Lower lobe of right lung (tissue), 2 donors: ENCODE measurements around the gene YPEL5. TPM values are rescaled to one million over a fixed set of nuclear protein-coding genes. Genes with fewer than 3 reads are reported as not detected.

Experiments
- ATAC-seq, 2 donors: fragments of 200-7000 bp; cut with Tn5 transposase; one replicate each; pipeline ENCODE4 v1.9.1; 2020 to 2022; ENCODE audit warnings: mild to moderate bottlenecking in 2 of 2, moderate library complexity in 2 of 2
- DNase-seq: peaks from one replicate; pipeline ENCODE4 v3.0.0-alpha.2; 2020
- H3K27ac ChIP-seq: fragments of 200-600 bp; one replicate; pipeline ENCODE4 v1.8.0; 2022
- H3K27me3 ChIP-seq: fragments of 200-600 bp; one replicate; pipeline ENCODE4 v1.8.0; 2022; ENCODE audit warnings: low read depth
- H3K36me3 ChIP-seq: fragments of 200-600 bp; one replicate; pipeline ENCODE4 v1.8.0; 2022; ENCODE audit warnings: mild to moderate bottlenecking
- H3K4me1 ChIP-seq: fragments of 200-600 bp; one replicate; pipeline ENCODE4 v1.8.0; 2022
- H3K4me3 ChIP-seq: fragments of 200-600 bp; one replicate; pipeline ENCODE4 v1.8.0; 2022; ENCODE audit warnings: mild to moderate bottlenecking
- H3K9me3 ChIP-seq: fragments of 200-600 bp; one replicate; pipeline ENCODE4 v1.8.0; 2022
- CTCF ChIP-seq: fragments of 200-600 bp; IDR thresholded peaks from one replicate; pipeline ENCODE4 v1.8.0; 2022; ENCODE audit warnings: antibody characterized with exemption, mild to moderate bottlenecking
- intact Hi-C: fragments of 100-400 bp; cut with DNase I; formaldehyde crosslinking; loops from one replicate; pipeline ENCODE4 v1.11.0; 2022
- total RNA-seq: library from RNA; stranded (reverse); fragmentation: NEBNext Ultra II Directional; extraction: Animal tissue kit (Norgen Biotek cat#: 25700); gene quantifications from one replicate; pipeline ENCODE4 v1.2.1, GENCODE V29; 2021
- donor health status: DM: no; HTN: yes; CAD: no; lungs with severe emphysema.

The YPEL5 gene
- total RNA-seq, 1 donor from 2014 or later = 98.0 TPM

GRCh38 chr2:30112561-30112960, 34.2 kb upstream of the YPEL5 start:
- Histone ChIP-seq H3K27me3 (no peaks in the 10 kb centered on the region), H3K36me3 (no peaks in the 10 kb centered on the region), H3K9me3 (no peaks in the 10 kb centered on the region), H3K27ac (no peak overlapping the region), H3K4me3 (no peak overlapping the region), H3K4me1 (no peaks in the 10 kb centered on the region)
- intact Hi-C loops = no loop called here
- DNase-seq (no peak), ATAC-seq (no peak)
- no peak for TF ChIP-seq CTCF

DNA sequence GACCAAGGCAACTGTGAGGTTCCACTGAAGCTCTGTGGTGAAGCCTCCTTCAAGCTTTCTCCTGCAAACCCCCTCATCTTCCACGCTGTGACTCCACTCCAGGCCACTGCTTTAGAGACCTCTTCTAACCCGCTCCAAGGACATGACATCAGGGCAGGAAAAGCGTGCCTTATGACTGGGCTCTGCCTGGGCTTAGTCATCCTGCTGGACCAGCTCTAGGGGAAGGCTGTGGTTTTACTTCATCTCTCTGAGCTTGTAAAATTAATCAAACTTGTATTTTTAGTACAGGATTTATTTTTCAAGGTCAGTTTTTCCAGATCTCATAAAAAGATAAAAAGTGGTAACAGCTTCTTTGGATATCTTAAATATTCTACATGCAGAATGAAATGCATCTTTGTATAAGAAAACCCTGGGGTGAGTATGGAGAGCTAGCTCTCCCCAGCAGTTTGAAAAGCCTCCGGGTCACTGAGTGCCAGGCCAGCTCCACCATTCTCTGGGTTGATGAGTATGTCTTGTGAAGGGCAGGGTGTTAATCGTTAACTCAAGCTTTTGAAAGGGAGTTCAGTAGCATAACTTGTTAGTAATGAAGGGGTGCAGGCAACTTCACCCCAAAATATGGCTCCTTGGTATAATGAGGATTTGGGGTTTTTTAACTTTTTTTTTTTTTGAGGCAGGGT, 33.1 kb upstream of the YPEL5 start:
- Histone ChIP-seq H3K4me1 (no peaks in the 10 kb centered on the region), H3K36me3 (no peaks in the 10 kb centered on the region), H3K4me3 (no peak overlapping the region), H3K27ac (no peak overlapping the region), H3K9me3 (no peaks in the 10 kb centered on the region), H3K27me3 (no peaks in the 10 kb centered on the region)
- intact Hi-C loops = no loop called here
- no peak for ATAC-seq
- no peak for TF ChIP-seq CTCF
- DNase-seq = no peak

- H3K27me3 ChIP-seq = no peaks in the 10 kb centered on the region
- ATAC-seq (peak; percentile 91 to 92), DNase-seq (peak; percentile 81)
- H3K4me1 ChIP-seq = no peaks in the 10 kb centered on the region
- H3K4me3 ChIP-seq = no peak overlapping the region
- TF ChIP-seq CTCF = peak; percentile 91
- H3K36me3 ChIP-seq = no peaks in the 10 kb centered on the region
- no peak overlapping the region for H3K27ac ChIP-seq
- intact Hi-C loops = no loop called here
- H3K9me3 ChIP-seq = no peaks in the 10 kb centered on the region
These were observed 31.4 kb upstream of the YPEL5 start for GRCh38 chr2:30115141-30115980.

DNA sequence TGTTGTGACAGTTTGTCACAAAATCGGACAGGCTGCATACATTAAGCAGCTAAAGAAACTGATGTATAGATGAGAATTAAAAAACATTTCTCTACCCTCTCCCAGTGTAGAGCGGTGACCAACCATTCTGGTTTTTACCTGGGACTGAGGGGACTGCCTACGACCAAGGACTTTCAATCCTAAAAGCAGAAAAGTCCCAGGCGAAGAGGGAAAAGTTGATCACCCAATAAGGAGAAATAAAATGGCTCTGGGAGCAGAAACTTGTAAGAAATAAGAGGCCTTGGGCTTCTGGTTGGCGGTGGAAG, 30.9 kb upstream of the YPEL5 start:
- DNase-seq (no peak), ATAC-seq (no peak)
- Histone ChIP-seq H3K4me1 (no peaks in the 10 kb centered on the region), H3K4me3 (no peak overlapping the region), H3K27ac (no peak overlapping the region), H3K9me3 (no peaks in the 10 kb centered on the region), H3K27me3 (no peaks in the 10 kb centered on the region), H3K36me3 (no peaks in the 10 kb centered on the region)
- intact Hi-C loops = no loop called here
- TF ChIP-seq CTCF = peak; percentile 17

- no peaks in the 10 kb centered on the region for H3K4me1 ChIP-seq
- intact Hi-C loops = no loop called here
- no peak for TF ChIP-seq CTCF
- no peaks in the 10 kb centered on the region for H3K9me3 ChIP-seq
- no peak overlapping the region for H3K4me3 ChIP-seq
- no peaks in the 10 kb centered on the region for H3K27me3 ChIP-seq
- H3K36me3 ChIP-seq = no peaks in the 10 kb centered on the region
- no peak overlapping the region for H3K27ac ChIP-seq
- no peak for ATAC-seq
- no peak for DNase-seq
These were observed 24.4 kb upstream of the YPEL5 start for GRCh38 chr2:30122362-30122761.
